ENCODE data around the gene SEMA5B.
A peak's percentile ranks its signal among the peaks of the same experiment; 100 is the strongest.

Gene SEMA5B

DNA sequence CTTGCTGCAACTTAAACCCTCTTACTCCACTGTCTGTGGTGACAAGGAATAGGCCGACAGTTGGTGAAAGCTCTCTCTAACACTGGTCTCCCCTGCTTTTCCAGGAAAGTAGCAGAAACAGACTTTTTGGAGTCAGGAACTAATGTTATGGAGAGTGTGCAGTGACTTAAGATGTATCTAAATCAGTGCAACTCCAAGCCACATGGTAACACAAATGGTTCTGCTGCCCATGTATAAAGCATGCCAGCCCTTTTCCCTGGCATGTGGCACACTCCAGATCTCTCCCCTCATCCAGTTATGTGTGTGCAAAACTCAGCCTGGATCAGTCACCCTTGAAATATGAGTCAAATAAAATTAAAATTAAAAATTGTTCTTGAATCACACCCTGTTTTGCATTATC, 55.4 kb downstream of the SEMA5B start:
- DNase-seq, result no peak

DNA sequence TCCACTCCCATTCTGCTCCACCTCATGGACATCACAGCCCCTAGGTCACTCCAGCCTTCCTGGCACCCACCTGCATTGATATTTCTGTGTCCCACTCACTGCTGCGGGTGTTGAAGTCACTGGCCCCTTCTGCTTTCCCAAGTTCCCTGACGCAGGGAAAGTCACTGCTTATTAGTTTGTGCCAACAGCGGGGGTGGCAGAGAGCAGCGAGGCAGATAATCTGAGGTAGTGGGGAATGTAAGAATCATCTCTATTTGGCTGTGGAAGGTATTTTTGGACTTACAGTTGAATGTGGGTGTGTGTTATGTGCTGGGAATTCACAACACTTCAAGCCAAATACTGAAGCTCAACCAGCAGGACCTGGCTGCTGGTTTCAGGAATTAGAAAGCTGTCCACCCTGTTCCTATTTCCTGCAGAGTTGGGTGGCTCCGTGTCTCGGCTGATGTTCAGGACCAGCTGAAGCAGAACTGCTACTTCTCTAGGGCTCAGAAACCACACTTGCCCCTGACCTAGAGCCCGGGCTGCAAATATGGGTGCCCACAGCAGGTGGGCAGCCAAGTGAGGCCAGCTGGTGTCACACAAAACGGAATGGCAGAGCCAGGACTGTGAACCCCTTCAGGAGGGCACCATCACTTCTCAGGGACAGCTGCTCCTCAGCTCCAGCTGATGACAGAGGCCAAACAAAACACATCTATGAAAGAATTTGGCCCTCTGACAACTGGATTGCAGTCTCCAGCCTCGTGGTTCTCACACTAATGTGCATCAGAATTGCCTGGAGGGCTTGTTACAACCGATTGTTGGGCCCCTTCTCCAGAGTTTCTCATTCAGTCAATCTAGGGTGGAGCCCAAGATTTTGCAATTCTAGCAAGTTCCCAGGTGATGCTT, 57.7 kb downstream of the SEMA5B start:
- DNase-seq, result no peak

DNA sequence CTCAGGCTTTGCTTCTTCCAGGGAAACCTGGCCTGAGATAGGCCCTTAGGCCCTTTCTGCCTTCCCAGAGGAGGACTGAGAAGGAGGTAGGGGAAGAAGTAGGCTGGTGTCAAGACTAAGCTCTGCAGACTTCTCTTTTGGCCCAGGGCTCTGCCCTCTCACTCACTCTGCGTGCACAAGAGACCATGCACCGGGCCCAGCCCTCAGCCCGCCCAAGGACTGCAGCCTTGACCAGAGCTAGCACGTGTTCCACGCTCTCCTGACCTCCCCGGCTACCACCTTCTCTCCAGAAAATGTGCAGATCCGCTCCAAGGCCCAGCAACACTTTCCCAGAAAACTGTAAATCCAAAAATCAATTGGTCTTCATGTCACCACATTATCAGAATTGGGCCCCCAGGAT, 59.8 kb downstream of the SEMA5B start:
- no peak for DNase-seq

DNA sequence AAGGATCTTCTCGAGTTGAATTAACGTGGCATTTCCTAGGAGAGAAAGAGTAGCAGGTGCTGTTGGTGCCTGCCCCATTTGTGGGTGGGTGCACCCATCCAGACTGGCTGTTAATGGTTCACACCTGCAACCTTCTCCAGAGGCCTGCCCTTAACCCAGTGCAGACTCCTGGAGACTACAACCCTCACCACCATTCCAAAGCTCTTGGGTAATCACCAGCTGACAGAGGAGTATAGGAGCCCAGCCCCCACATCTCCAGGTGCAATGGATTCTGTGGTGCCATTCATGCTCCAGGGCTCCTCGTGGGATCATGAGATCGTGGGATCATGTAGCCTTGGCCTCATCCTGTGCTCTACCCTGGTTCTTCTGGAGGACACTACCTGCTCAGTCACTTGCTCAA, 60.2 kb downstream of the SEMA5B start:
- DNase-seq, result no peak

DNA sequence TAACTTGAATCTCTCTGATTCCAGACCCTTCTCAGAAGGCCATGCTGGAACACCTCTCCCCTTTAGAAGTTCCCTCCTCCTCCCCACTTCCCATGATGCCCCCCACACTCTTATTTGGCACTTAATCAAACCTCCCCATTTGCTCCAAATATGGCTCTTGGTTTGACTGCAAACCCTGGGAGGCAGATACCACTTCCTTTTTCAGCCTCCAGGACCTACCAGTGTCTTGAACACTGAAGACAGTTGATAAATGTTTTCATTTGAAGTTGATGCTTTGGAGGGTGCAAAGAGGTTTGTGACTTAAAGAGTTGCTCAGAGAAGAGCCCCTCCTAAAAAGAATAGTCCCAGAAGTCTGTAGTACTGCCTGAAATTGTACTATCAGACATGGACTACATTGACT, 61.5 kb downstream of the SEMA5B start:
- no peak for DNase-seq

DNA sequence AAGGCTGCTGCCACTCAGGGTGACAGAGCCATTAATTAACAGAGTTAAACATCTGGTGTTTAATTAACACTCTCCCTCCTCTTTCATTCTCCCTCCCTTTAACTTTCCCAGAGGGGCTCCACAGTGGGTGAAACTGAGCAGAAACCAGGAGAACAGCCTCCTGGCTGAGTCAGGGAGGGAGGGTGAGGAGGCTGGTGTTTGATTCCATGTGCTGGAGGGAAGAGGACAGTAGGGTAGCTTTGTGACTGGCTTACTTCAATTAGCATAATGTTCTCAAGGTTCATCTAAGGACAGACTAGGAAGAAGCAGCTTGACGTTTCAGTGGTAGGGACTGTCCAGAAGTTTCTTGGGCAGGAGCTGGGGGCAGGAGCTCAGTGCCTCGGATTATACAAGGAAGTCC, 62.8 kb downstream of the SEMA5B start:
- no peak for DNase-seq

DNA sequence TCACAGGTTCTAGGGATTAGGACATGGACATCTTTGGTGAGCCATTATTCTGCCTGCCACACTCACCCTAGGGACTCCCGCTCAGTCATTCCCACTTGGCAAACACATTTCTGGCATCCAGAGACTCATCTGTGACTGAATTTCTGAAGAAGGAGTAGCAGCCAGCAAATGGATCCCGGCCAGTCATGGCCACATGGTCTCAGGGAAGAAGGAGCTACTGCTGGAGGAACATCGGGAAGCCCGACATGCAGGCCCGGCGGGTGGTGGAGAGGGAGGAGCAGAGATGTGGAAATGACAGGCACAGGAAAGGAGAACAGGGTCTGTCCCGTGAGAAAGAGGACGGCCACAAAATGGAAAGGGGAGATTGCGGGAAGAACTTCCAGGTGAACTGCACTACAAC, 65.4 kb downstream of the SEMA5B start:
- DNase-seq, result peak; percentile 27 to 43

DNA sequence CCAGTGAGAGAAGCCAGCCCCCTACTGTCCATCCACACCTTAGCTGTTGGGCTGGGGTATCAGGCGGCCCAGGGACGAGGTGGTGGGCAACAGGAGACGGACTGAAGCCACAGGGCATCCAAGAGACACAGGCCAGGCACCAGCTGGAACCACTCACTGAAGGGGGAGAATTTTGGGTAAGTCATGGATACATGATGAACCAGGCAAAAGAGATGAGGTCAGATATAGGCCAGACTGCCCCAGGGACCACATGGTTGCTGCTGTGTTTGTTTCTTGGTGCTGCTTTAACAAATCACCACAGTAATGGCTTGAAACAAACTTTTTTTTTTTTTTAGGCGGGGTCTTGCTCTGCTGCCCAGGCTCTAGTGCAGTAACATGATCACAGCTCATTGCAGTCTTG, 66.4 kb downstream of the SEMA5B start:
- no peak for DNase-seq

DNA sequence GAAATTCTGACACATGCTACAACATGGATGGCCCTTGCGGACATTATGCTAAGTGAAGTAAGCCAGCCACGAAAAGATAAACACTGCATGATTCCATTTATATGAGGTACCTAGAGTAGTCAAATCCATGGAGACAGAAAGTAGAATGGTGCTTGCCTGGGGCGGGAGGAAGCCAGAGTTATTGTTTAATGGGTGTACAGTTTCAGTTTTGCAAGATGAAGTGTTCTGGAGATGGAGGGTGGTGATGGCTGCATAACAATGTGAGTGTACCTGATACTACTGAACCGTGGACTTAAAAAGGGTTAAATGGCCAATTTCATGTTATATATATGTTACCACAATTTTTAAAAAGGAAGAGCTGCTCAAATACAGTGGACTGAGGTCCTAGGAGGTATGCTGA, 66.9 kb downstream of the SEMA5B start:
- no peak for DNase-seq

DNA sequence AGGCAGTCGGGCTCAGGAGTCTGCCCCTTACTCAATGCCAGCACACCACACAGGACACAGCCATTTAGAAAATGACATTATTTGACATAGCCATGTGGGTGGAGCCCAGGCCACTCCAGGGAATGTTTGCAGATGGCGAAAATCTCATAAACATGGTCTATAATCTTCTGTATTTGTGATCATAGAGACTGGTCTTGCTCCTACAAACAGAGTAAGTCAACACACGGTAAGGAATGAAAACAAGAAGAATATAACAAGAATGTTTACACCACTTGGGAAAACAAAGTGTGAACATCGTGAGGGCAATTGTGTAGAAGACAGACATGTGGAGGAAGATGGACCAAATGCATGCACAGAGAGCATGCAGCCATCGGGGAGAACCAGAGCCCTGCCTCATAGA, 68.2 kb downstream of the SEMA5B start:
- no peak for DNase-seq

DNA sequence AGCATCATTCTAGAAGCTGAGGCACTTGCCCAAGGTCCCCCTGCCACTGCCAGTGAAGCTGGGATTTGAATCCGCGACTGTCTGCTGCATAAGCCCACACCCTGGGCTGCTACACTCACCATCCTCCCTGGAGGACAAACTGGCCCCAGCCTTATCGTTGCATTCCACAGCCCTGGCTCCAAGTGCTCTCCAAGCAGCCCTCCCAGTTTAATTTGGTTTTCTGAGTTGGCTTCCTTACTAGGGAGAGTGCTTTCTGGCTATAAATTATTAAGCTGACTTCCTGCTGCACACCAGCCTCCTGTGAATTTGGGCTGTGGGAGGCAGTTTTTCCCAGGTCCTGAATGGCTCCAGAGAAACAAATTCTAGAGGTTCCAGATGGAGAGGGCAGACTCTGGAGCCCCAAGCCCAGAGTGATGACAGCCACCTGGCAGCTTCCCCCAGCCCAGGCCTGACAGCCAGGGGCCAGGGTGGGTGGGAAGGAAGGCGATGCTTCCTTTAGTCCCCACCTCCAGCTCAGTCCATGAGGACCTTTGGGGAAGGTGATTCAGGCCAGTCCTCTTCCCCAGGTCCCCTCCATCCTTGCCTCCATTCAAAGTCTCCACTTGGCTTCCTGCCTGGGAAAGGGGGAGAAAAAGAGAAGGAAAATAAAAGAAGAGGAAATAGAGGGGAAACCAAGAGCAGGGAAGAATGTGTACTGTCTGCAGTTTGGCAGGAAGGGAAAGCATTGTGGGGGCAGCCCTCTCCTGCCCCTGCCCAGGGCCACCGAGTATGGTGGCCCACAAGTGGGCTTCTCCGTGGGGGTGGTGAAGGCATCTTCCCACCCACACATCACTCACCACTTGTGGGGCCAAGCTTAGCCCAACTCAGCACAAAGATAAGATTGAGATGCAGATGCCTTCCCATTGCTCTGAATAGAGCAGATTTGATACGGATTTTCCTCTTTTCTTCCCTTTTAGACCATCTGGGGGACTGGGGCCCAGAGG, 69.6 kb downstream of the SEMA5B start:
- no peak for DNase-seq

DNA sequence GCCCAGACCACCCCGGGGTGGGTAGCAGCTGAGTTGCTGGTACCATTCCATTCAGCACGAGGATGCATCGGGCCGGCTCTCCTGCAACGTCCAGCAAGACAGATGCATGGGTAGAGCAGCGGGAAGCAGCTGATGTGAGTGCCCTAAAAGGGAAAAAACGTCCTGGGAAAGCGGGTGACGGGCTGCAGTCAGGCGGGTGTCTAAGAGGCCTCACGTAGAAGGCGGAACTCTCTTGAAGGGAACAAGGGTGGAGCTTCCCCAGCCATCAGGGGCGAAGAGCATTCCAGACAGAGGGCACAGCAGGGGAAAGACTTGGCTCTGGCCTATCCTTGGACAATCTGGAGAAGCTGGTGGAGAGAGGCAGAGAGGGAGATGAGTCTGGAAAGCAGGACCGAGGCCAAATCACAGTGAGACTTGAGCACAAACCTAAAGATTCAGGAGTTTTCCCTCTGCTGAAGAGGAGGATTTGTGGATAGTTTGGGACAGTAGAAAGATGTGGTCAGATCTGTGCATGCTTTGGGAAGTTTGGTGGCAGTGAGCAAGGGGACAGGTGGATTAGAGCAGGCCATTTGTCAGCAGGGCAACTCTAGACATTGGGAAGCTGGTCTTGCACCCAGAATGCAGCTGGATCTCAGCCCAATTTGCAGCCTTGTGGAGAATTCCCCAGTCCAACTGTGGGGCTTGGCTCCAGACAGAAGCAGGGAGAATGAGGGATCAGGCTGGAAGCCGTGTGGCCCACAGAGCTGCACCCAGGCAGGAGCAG, 70.7 kb downstream of the SEMA5B start:
- no peak for DNase-seq

DNA sequence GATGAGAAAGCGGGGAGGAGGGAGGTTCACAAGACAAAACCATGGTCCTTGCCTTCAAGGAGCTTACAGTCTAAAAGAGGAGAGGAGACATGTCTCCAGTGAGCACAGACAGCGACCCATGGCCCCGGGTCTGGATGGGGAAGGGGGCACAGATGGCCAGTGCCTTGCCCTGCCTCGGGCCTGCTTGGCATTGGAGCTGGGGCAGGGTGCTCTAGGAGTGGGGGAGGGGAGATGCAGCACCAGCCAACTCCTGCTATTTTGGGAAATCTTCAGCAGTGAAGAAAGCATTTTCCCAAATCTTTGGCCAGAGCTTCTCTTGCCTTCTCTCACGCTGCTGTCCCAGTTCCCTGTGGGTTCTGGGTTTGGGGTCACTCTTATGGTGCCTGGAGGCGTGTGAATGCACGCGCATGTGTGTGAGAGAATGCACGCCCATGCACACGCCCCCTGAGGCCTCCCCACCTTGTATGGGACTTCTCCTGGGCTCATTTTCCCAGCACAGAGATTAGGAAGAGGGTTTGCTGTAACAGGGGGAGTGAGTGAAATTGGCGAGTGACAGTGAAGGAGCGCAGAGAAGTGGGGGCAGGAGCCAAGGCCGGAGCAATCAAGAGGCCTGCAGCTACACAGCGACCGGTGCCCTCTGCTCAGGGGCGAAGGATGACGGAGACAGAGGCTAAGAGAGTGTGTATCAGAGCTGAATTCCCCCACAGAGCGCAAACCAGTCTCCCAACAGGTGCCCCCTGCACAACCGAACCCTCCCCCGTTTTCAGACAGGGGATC, 71.5 kb downstream of the SEMA5B start:
- DNase-seq, result no peak

DNA sequence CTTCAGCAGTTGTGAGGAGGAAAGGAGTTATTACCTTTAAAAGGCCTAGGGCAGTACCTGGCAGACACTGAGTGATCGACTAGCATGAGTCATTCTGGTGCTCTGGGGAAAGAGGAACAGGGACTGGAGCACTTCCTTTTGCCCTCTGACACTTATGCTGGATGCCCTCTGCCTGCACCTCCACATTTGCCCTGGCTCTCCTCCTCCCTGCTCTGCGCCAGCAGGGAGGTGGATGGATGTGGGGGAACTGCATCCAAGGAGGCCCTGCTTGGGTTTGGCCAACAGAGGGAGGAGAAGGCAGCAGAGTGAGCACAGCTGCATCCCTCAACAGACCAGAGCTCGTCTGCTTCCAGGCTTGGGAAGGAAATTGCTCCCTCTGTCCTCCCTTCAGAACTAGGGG, 75.0 kb downstream of the SEMA5B start:
- no peak for DNase-seq

DNA sequence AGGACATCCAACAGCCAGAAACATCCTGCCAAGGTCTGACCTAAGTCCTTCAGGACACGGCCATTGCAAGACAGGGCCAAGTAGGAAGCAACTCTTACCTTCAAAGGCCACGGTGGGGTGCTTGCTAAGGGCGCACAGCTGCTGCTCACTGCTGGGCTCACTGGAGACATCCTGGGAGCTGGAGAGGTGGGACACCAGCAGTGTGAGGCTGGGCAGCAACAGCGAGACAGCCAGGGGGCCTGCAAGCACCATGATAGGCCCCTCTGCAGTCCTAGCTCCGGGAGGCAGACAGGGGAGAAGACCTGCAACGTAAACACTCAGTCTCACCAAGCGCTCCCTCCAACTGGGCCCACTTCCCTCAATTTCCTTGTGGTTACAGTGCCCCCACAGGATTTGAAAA, 79.2 kb downstream of the SEMA5B start:
- no peak for DNase-seq

DNA sequence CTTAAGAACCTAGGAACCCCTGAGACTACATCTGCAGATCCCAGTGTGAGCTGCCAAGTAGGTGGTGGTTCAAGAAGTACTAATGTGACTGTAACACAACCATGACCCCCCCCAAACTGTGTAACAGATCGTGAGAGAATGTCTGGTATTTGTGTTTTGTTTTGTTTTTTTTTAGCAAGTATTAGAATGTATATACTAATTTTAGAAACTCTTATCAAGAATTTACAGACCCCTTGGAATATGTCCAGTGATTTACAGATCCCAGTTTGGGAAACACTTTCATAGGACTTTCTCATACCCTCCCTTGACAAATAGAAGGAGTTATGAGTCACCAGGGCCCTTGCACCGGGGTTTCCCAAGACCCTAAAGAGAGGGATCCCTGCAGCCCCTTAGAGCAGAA, 79.8 kb downstream of the SEMA5B start:
- no peak for DNase-seq

DNA sequence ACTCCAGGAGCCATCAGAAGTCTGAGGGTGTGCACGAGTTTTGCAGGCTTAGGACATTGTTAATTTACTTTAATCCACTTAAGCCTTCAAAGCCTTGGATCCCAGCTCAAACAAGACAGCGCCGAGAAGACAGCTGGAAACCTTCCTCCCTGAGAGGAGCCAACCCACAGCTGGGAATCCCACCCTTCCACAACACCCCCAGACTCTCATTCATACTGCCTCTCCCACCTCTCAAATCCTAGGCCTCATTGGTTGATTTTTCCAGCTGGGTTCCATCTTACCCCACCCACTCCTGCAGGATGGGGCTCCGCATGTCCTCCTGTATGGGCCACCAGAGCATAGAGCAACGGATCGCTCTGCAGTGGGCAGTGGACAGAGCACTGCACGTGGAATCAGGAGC, 80.4 kb downstream of the SEMA5B start:
- no peak for DNase-seq

DNA sequence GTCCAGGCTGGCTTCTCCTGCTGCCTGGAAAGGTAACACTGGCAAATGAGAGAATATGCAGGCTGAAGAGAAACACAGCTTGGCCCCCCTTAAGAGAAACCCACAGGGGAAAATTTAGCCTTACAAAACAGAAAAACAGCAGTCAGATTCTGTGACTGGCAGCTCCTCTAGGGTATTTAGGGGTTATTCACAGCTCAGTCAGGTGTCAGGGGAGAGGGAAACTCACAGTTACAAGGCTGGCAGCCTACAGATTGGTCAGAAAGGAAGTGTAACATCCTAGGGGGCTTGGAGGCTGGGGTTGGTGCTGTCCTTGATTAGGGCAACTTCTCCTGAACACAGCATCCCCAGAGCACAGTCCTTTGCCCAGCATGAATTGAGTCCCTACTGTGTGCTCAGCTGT, 81.4 kb downstream of the SEMA5B start:
- DNase-seq, result no peak

DNA sequence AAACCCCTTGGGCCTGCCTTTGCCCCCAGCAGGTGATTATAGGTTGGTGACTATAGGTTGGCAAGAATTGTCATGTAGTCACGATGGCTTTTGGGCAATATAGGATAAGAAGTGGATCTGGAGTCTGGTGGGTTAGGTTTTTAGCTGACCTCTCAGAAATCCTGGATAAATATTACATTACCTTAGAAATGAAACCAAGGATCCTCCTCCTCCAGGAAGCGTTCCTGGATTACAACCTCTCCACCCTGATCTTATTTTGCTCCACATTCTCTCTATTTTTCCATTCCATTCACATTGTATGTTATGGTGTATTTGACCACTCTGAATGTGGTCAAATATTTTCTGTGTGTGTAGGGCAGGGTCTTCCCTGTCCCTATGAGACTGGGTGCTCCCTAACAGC, 82.3 kb downstream of the SEMA5B start:
- DNase-seq, result no peak

DNA sequence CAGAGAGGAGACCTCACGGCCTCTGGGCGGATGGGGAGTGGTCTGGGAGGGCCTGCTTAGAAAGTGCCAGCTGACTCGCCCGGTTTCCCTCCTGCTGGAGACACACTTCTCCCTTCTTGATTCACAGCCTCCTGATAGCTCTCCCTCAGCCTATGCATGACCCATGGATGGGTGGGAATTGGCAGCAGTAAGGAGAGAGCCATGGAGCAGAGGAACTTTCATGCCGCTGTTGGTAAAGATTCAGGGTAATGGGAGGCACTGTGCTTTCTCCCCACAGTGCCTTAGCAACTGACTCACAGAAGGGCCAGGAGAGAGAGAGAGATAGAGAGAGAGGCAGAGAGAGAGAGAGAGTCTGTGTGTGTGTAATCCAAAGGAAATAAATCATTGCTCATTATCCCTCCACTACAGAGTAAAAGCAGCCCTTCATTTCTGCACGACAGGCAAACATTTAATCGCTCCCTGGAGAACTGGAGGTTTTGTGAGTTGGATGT, 82.8 kb downstream of the SEMA5B start:
- no peak for DNase-seq

DNA sequence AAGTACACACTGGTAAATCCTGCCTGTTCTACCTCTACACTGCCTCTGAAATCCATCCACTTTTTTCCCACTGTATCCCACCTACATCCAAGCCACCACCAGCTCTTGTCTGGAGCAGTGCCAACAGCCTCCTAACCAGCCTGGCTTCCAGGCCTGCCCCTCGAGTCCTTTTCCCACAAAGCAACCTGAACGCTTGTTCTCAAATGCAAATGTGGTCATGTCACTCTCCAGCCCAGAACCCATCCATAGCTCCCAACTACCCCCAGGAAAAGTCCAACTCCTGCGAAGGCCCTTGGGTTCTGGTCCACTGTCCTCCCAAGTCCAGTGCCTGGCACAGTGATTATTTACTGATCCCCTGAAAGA, 83.8 kb downstream of the SEMA5B start:
- no peak for DNase-seq
